Small intestine (tissue), 7 donors: ENCODE measurements around the gene NR0B2. TPM values are rescaled to one million over a fixed set of nuclear protein-coding genes. Genes with fewer than 3 reads are reported as not detected.
A peak's percentile ranks its signal among the peaks of the same experiment; 100 is the strongest.

Source experiments
- DNase-seq, 2 donors: peaks; one replicate each; pipeline versions ENCODE4 v3.0.0 to v3.0.0-alpha.2; 2013
- FAIRE-seq: peaks from 2 replicates; lab custom pipeline; 2012; peaks lifted over from hg19 to GRCh38; lab: Jason Lieb, UNC
- H3K27ac ChIP-seq, 3 donors: one replicate each; pipeline ENCODE4 v1.5.1; 2013; ENCODE audit warnings: low read length in 2 of 3, mild to moderate bottlenecking in 2 of 3, control low read depth in 1 of 3, inconsistent platforms in 1 of 3, low read depth in 1 of 3, moderate library complexity in 1 of 3
- H3K27me3 ChIP-seq, 3 donors: one replicate each; pipeline ENCODE4 v1.6.1; 2013; ENCODE audit warnings: low read length in 3 of 3, inconsistent platforms in 1 of 3; ENCODE audit not compliant: control insufficient read depth in 3 of 3, insufficient read depth in 3 of 3
- H3K36me3 ChIP-seq, 3 donors: one replicate each; pipeline ENCODE4 v1.6.1; 2013; ENCODE audit warnings: low read length in 3 of 3, inconsistent platforms in 1 of 3, low read depth in 1 of 3, mild to moderate bottlenecking in 1 of 3, moderate library complexity in 1 of 3; ENCODE audit not compliant: control insufficient read depth in 3 of 3, insufficient read depth in 2 of 3
- H3K4me1 ChIP-seq, 3 donors: one replicate each; pipeline ENCODE4 v1.6.1; 2013; ENCODE audit warnings: low read length in 2 of 3, inconsistent platforms in 1 of 3, low read depth in 1 of 3, mild to moderate bottlenecking in 1 of 3, moderate library complexity in 1 of 3; ENCODE audit not compliant: control insufficient read depth in 3 of 3, insufficient read depth in 2 of 3
- H3K4me3 ChIP-seq, 3 donors: one replicate each; pipeline ENCODE4 v1.5.1; 2013; ENCODE audit warnings: low read length in 3 of 3, control low read depth in 1 of 3, inconsistent platforms in 1 of 3, low read depth in 1 of 3, mild to moderate bottlenecking in 1 of 3, moderate library complexity in 1 of 3
- H3K9me3 ChIP-seq, 2 donors: one replicate each; pipeline ENCODE4 v1.6.1; 2013; ENCODE audit warnings: low read depth in 1 of 2, low read length in 1 of 2; ENCODE audit not compliant: control insufficient read depth in 2 of 2, insufficient read depth in 1 of 2
- WGBS, 3 donors: extraction: QIAGEN DNeasy Blood & Tissue Kit; methylation state at CpG; one replicate each; pipeline ENCODE4 v1.1.7; 2013; 5-methylcytosine and 5-hydroxymethylcytosine counted together
- polyA plus RNA-seq, 4 donors: library from polyadenylated mRNA; stranded (reverse) in 3 of 4; unstranded in 1 of 4; fragments of 200-250 nt in 3 of 4; fragments of 120-200 nt in 1 of 4; gene quantifications; one replicate each; pipeline versions ENCODE4 v1.2.1 to v1.2.3, GENCODE V29; 2013
- donor health status: healthy with polysubstance abuse.
- donor health status: control.
- donor health status: control.
- donor health status: Bipolar disorder and iron deficiency.
- donor health status: healthy.

Gene NR0B2
- polyA plus RNA-seq, 4 donors: 54.9 to 443 (median 216) TPM

DNA sequence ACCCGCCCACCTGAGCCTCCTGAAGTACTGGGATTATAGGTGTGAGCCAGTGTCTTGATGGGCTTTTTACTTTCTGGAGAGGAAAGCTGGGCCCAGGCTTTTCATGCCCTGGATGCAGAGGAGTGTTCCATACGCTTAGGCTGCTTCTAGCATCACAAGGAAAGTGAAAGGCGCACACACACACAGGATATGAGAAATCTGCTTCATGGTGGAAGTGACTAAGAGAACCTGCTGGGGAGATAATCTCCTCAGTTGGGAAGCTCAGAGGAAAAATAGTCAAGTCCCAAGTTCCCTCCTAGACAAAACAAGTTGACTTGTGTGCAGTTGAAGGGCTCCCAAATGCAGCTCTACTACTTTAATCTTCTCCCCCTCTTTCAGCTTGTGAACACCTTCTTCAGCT, 9.9 kb upstream of the NR0B2 start:
- 88 to 92% (median 89%) methylated on average over 3 of the region's 3 CpGs for WGBS, 3 donors
- peaks cover 5 to 37% (median 15%) of the 10 kb centered on the region in 3 donors for H3K36me3 ChIP-seq
- FAIRE-seq (no peak), DNase-seq (no peak)
- no peaks in the 10 kb centered on the region for H3K9me3 ChIP-seq
- H3K27ac ChIP-seq: no peak overlapping the region
- H3K27me3 ChIP-seq: no peaks in the 10 kb centered on the region
- peaks cover 0 to 13% (median 5%) of the 10 kb centered on the region in 3 donors for H3K4me1 ChIP-seq
- no peak overlapping the region for H3K4me3 ChIP-seq

DNA sequence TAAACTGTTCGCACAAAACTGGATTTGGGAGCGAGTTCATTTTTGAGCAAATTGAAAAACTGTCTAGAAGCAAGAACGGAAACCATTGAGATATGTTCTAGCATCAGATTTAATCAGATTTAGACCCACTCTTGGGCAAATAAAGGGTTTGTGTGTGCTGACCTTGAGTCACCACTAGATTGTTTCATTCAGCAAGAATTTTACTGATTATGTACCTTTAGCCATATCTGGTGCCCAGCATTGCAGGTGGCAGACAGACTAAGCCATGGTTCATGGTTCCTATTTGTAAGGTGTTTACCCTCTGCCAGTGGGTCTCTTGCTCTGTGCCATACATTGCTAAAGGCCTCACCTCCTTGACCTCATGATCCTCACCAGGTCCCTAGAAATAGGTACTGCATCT, 9.1 kb upstream of the NR0B2 start:
- H3K4me1 ChIP-seq: peaks cover 0 to 13% (median 5%) of the 10 kb centered on the region in 3 donors
- no peaks in the 10 kb centered on the region for H3K9me3 ChIP-seq
- H3K27me3 ChIP-seq: no peaks in the 10 kb centered on the region
- H3K27ac ChIP-seq: no peak overlapping the region
- WGBS, 3 donors: 78 to 83% (median 82%) methylated on average over 3 of the region's 3 CpGs
- FAIRE-seq: no peak
- peak overlapping the region in 2 of 3 donors; percentile 81 to 90 for H3K4me3 ChIP-seq
- no peak for DNase-seq
- peaks cover 2 to 35% (median 15%) of the 10 kb centered on the region in 3 donors for H3K36me3 ChIP-seq

DNA sequence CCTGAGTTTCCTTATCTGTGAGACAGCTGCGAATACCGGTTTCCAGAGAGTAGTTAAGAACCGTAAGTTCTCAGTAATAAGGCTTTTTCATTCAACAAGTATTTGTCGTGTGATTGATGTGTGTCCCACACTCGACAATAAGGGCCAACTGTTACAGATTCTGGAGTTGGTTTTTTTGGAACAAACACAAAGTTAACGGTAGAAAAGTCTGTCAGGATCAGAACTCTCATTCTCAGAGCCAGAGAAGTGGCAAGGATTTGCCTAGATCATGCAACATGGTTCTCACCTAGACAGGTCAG, 8.6 kb upstream of the NR0B2 start:
- Histone ChIP-seq H3K4me3 (peak overlapping the region in 2 of 3 donors; percentile 81 to 90), H3K27me3 (no peaks in the 10 kb centered on the region), H3K27ac (peak overlapping the region in 2 of 3 donors; percentile 84 to 94), H3K36me3 (peaks cover 2 to 33% (median 15%) of the 10 kb centered on the region in 3 donors), H3K4me1 (peaks cover 0 to 13% (median 5%) of the 10 kb centered on the region in 3 donors), H3K9me3 (no peaks in the 10 kb centered on the region)
- no peak for DNase-seq
- FAIRE-seq: no peak
- WGBS, 3 donors: 7 to 21% (median 7%) methylated on average over 6 of the region's 6 CpGs

DNA sequence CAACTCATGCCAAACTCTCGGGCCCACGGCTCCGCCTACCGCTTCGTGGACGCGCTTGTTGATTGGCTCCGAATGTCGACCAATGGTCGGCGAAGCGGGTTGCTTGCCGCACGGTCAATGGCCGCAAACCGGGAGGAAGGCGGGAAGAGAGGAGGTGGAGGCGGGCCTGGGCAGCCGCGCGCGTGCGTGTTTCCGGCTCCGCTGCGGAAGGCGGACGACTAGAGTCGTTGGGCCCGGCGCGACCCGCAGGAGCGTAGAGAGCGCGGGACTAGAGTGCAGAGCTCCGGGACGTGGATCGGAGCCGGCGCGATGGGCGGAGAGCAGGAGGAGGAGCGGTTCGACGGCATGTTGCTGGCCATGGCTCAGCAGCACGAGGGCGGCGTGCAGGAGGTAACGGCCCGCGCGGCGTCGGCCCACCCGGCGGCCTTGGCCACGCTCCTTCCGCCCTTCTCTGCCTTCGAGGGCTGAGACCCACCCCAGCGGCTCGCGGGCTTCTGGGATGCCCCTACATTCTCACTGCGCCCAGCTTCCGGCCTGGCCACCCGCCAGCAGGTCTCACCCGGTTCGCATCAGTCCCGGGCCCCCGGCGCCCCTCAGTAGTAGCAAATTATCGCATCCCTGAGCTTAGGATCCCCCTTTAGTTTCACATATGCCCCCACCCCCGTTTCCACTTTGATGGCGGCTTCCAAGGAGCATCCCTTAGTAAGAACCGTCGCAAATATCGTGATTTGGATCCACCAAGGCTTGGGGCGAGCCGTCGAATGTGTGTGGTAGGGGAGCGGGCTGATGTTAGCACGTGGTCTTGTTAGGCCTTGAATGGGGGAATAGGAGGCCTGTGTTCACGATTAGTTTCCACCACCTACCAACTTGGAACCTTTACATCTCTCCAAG, 8.0 kb upstream of the NR0B2 start, which contains the start of gene NUDC:
TSS of gene NUDC (plus strand) at position 204 of the 891 bp plus-strand sequence. CDS start at position 310, 106 bp downstream.
- Histone ChIP-seq H3K27me3 (no peaks in the 10 kb centered on the region), H3K36me3 (peaks cover 2 to 28% (median 15%) of the 10 kb centered on the region in 3 donors), H3K9me3 (no peaks in the 10 kb centered on the region), H3K27ac (peak within 1 kb of the TSS; percentile 49 to 94 (median 84)), H3K4me1 (peaks cover 0 to 13% (median 5%) of the 10 kb centered on the region in 3 donors), H3K4me3 (peak within 1 kb of the TSS; percentile 69 to 90 (median 81))
- peak; percentile 98 for DNase-seq
- no peak for FAIRE-seq
- 0 to 1% (median 0%) methylated on average over 51 to 83 of the region's 83 CpGs for WGBS, 3 donors

DNA sequence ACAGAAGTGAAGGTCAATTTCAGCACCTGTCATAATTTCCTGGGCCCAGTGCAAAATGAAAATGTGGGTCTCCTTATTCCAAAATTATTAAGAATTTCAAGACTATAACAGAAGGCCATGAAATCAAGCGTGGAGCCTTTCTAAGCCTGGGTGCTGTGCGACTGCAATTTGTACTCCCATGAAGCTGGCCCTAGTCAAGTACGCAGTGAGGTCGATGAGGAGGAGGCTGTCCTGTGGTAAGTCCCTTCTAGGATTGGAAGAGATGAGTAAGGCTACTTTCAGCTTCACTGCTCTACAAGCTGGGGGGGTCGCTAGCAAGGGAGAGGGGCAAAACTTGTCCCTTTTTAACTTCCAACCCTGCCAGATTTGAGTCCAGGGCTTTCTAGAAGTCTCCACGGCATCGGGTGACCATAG, 7.4 kb upstream of the NR0B2 start:
- Histone ChIP-seq H3K27ac (peak overlapping the region in 2 of 3 donors; percentile 18 to 79), H3K36me3 (peaks cover 2 to 24% (median 13%) of the 10 kb centered on the region in 3 donors), H3K27me3 (no peaks in the 10 kb centered on the region), H3K4me1 (peaks cover 0 to 17% (median 5%) of the 10 kb centered on the region in 3 donors), H3K9me3 (no peaks in the 10 kb centered on the region), H3K4me3 (peak overlapping the region in 2 of 3 donors; percentile 31 to 90)
- whole genome bisulfite sequencing, 3 donors: 19 to 25% (median 23%) methylated on average over 7 of the region's 7 CpGs
- no peak for FAIRE-seq
- no peak for DNase-seq

DNA sequence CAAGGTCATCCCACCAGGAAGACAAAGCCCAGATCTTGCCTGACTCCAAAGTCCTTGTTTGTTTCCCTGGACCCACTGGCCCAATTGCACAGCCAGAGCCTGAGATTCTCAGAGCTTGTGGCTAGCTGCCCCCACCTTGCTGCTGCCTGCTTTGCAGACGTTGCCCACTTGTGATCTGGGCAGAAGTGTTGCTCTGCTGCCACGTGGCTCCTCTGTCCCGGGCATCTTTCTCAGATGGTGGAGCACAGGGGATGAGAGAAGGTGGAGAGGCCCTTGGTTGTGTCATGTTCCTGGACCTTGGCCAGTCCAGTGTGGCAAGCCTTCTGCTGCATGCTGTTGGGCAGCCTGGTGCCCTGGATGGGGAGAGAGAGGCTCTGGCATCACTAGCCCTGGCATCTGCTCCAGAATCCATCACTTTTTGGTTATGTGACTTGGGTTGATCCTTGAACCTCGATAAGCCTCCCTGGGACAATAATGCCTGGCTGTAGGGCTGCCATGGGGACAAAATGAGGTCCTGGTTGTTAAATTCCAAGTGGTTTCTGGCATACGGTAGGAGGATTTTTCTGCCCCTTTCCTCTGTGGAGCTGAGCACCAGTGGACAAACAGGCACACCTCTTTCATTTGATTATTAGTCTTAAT, 1.5 kb upstream of the NR0B2 start:
- no peaks in the 10 kb centered on the region for H3K27me3 ChIP-seq
- WGBS, 3 donors: 20 to 49% (median 29%) methylated on average over 5 of the region's 5 CpGs
- FAIRE-seq: no peak
- DNase-seq: peak; percentile 54 to 78
- H3K36me3 ChIP-seq: peaks cover 0 to 24% (median 3%) of the 10 kb centered on the region in 3 donors
- peaks cover 0 to 31% (median 0%) of the 10 kb centered on the region in 3 donors for H3K4me1 ChIP-seq
- H3K9me3 ChIP-seq: no peaks in the 10 kb centered on the region
- no peak overlapping the region for H3K4me3 ChIP-seq
- H3K27ac ChIP-seq: peak overlapping the region; percentile 57 to 96 (median 70)

DNA sequence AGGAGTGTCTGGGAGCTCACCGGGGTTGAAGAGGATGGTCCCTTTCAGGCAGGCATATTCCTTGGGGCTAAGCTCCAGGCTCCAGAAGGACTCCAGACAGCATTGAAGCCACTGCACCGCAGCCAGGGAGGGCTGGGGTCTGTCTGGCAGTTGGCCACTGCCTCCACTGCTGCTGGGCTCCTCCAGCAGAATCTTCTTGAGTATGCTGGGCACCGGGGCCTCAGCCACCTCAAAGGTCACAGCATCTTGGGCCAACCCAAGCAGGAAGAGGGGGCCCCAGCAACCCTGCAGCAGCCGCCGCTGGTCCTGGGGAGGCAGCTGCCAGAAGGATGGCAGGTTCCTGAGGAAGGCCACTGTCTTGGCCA, 404 bp downstream of the NR0B2 start:
- Histone ChIP-seq H3K36me3 (peaks cover 0 to 40% (median 3%) of the 10 kb centered on the region in 3 donors), H3K4me3 (peak overlapping the region in 2 of 3 donors; percentile 75 to 84), H3K27ac (peak overlapping the region; percentile 89 to 100 (median 96)), H3K4me1 (peaks cover 0 to 39% (median 0%) of the 10 kb centered on the region in 3 donors), H3K27me3 (no peaks in the 10 kb centered on the region), H3K9me3 (no peaks in the 10 kb centered on the region)
- WGBS, 3 donors: 9 to 56% (median 29%) methylated on average over 5 of the region's 5 CpGs
- FAIRE-seq: no peak
- no peak for DNase-seq

DNA sequence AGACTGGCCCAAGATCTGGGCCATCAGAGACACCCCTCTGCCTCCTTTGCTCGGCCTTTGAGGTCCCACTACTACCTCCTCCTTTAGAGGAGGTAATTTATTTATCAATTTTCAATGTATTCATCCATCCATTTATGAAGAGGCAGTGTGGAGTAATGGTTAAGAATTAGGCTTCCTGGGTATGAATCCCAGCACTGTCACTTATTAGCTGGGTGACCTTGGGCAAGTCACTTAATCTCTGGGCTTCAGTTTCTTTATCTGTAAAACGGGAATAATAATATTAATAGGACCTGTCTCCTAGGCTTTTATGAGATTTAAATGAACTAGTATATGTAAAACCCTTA, 1.7 kb downstream of the NR0B2 start:
- peak overlapping the region; percentile 27 to 100 (median 96) for H3K27ac ChIP-seq
- H3K27me3 ChIP-seq: no peaks in the 10 kb centered on the region
- DNase-seq (no peak), FAIRE-seq (no peak)
- peaks cover 0 to 41% (median 0%) of the 10 kb centered on the region in 3 donors for H3K4me1 ChIP-seq
- H3K36me3 ChIP-seq: peaks cover 0 to 41% (median 3%) of the 10 kb centered on the region in 3 donors
- no peaks in the 10 kb centered on the region for H3K9me3 ChIP-seq
- 25 to 41% (median 26%) methylated on average over 2 of the region's 2 CpGs for WGBS, 3 donors
- peak overlapping the region in 2 of 3 donors; percentile 75 to 84 for H3K4me3 ChIP-seq
